SK-N-SH treated with all-trans-retinoic acid at 6 μM for 48 hours (cell line): ENCODE data around the gene AGAP1.

Experiments used
- ATAC-seq: fragments of 200-7000 bp; cut with Tn5 transposase; 3 replicates; pipeline ENCODE4 v1.9.1; 2020; ENCODE audit warnings: mild to moderate bottlenecking, moderate library complexity
- ARNTL ChIP-seq: fragments of 450-650 bp; formaldehyde crosslinking; IDR thresholded peaks from 2 replicates; pipeline ENCODE4 v1.5.0; 2020; ENCODE audit warnings: low read depth, mild to moderate bottlenecking, moderate library complexity, borderline replicate concordance
- BACH2 ChIP-seq: fragments of 250-450 bp; sonication (Bioruptor Pico); IDR thresholded peaks from 2 replicates; pipeline ENCODE4 v1.9.0; 2021; ENCODE audit warnings: mild to moderate bottlenecking, borderline replicate concordance
- CREB5 ChIP-seq: fragments of 250-450 bp; sonication (Bioruptor Pico); IDR thresholded peaks from 2 replicates; pipeline ENCODE4 v1.5.1; 2020; ENCODE audit warnings: low read depth, mild to moderate bottlenecking, moderate library complexity
- CSDC2 ChIP-seq: fragments of 250-450 bp; sonication (Bioruptor Pico); IDR thresholded peaks from 2 replicates; pipeline ENCODE4 v1.5.0; 2020; ENCODE audit warnings: mild to moderate bottlenecking, moderate library complexity
- CSRNP3 ChIP-seq: fragments of 250-450 bp; sonication (Bioruptor Pico); IDR thresholded peaks from 2 replicates; pipeline ENCODE4 v1.5.1; 2021; ENCODE audit warnings: mild to moderate bottlenecking, moderate library complexity
- ESRRG ChIP-seq: fragments of 250-450 bp; sonication (Bioruptor Pico); IDR thresholded peaks from 2 replicates; pipeline ENCODE4 v1.6.1; 2021; ENCODE audit warnings: mild to moderate bottlenecking
- GLIS3 ChIP-seq: fragments of 250-450 bp; sonication (Bioruptor Pico); IDR thresholded peaks from 2 replicates; pipeline ENCODE4 v1.5.0; 2020; ENCODE audit warnings: mild to moderate bottlenecking, moderate library complexity
- ISL1 ChIP-seq: fragments of 250-450 bp; sonication (Bioruptor Pico); IDR thresholded peaks from 2 replicates; pipeline ENCODE4 v2.1.2; 2022; ENCODE audit warnings: mild to moderate bottlenecking, moderate library complexity
- PATZ1 ChIP-seq: fragments of 250-450 bp; sonication (Bioruptor Pico); IDR thresholded peaks from 2 replicates; pipeline ENCODE4 v1.8.0; 2020; ENCODE audit warnings: mild to moderate bottlenecking, moderate library complexity, borderline replicate concordance
- PPARA ChIP-seq: fragments of 250-450 bp; sonication (Bioruptor Pico); IDR thresholded peaks from 2 replicates; pipeline ENCODE4 v1.5.0; 2020; ENCODE audit warnings: mild to moderate bottlenecking, borderline replicate concordance
- RARB ChIP-seq: fragments of 250-450 bp; sonication (Bioruptor Pico); IDR thresholded peaks from 2 replicates; pipeline ENCODE4 v1.8.0; 2021; ENCODE audit warnings: mild to moderate bottlenecking, moderate library complexity
- SNAI2 ChIP-seq: fragments of 250-450 bp; sonication (Bioruptor Pico); IDR thresholded peaks from 2 replicates; pipeline ENCODE4 v1.5.0; 2020; ENCODE audit warnings: mild to moderate bottlenecking, moderate library complexity
- TCF4 ChIP-seq: fragments of 250-450 bp; sonication (Bioruptor Pico); IDR thresholded peaks from 2 replicates; pipeline ENCODE4 v1.8.0; 2021; ENCODE audit warnings: mild to moderate bottlenecking, moderate library complexity, borderline replicate concordance
- TOX ChIP-seq: fragments of 250-450 bp; sonication (Bioruptor Pico); IDR thresholded peaks from 2 replicates; pipeline ENCODE4 v1.8.0; 2021; ENCODE audit warnings: mild to moderate bottlenecking, moderate library complexity, borderline replicate concordance
- TSHZ2 ChIP-seq: fragments of 250-450 bp; sonication (Bioruptor Pico); IDR thresholded peaks from 2 replicates; pipeline ENCODE4 v1.5.0; 2020; ENCODE audit warnings: mild to moderate bottlenecking, moderate library complexity
- ZC3H10 ChIP-seq: fragments of 250-450 bp; sonication (Bioruptor Pico); IDR thresholded peaks from 2 replicates; pipeline ENCODE4 v1.5.1; 2021; ENCODE audit warnings: mild to moderate bottlenecking, moderate library complexity
- ZFP3 ChIP-seq: fragments of 250-450 bp; sonication (Bioruptor Pico); IDR thresholded peaks from 2 replicates; pipeline ENCODE4 v1.5.0; 2020; ENCODE audit warnings: mild to moderate bottlenecking, moderate library complexity
- ZFP30 ChIP-seq: fragments of 450-650 bp; formaldehyde crosslinking; IDR thresholded peaks from 2 replicates; pipeline ENCODE4 v1.5.0; 2022; ENCODE audit warnings: mild to moderate bottlenecking, moderate library complexity
- ZNF565 ChIP-seq: fragments of 450-650 bp; formaldehyde crosslinking; conservative IDR thresholded peaks from 2 replicates; pipeline ENCODE4 v1.5.0; 2020; ENCODE audit warnings: low read depth, mild to moderate bottlenecking, moderate library complexity
- ZNF70 ChIP-seq: fragments of 450-650 bp; formaldehyde crosslinking; IDR thresholded peaks from 2 replicates; pipeline ENCODE4 v1.5.0; 2020; ENCODE audit warnings: mild to moderate bottlenecking, moderate library complexity
- ZNF8 ChIP-seq: fragments of 450-650 bp; formaldehyde crosslinking; IDR thresholded peaks from 2 replicates; pipeline ENCODE4 v1.5.0; 2020; ENCODE audit warnings: mild to moderate bottlenecking, moderate library complexity

AGAP1 gene

GRCh38 chr2:235934774-235935484 lies 441.1 kb downstream of the AGAP1 start (continued):
- no peak for TF ChIP-seq CSRNP3 (CRISPR knock-in tag)
- TF ChIP-seq CREB5: no peak
- TF ChIP-seq CSDC2 (CRISPR knock-in tag): no peak
- no peak for TF ChIP-seq ZFP30 (CRISPR knock-in tag)
- TF ChIP-seq RARB: no peak

GRCh38 chr2:235935773-235936172 lies 441.9 kb downstream of the AGAP1 start:
- TF ChIP-seq PATZ1 (CRISPR knock-in tag) (no peak), CSDC2 (CRISPR knock-in tag) (no peak), CSRNP3 (CRISPR knock-in tag) (no peak), ZFP3 (no peak), ARNTL (CRISPR knock-in tag) (no peak), ESRRG (CRISPR knock-in tag) (no peak), TCF4 (CRISPR knock-in tag) (no peak), BACH2 (CRISPR knock-in tag) (no peak), ZC3H10 (CRISPR knock-in tag) (no peak), ZNF565 (CRISPR knock-in tag) (no peak), PPARA (CRISPR knock-in tag) (no peak), SNAI2 (CRISPR knock-in tag) (no peak), ZNF70 (CRISPR knock-in tag) (no peak), TOX (CRISPR knock-in tag) (no peak), ISL1 (CRISPR knock-in tag) (no peak)
- no peak for ATAC-seq

- TF ChIP-seq ARNTL (CRISPR knock-in tag) (no peak), PPARA (CRISPR knock-in tag) (no peak), TOX (CRISPR knock-in tag) (no peak), ZNF8 (CRISPR knock-in tag) (no peak), ESRRG (CRISPR knock-in tag) (no peak), ZNF70 (CRISPR knock-in tag) (no peak), BACH2 (CRISPR knock-in tag) (no peak), SNAI2 (CRISPR knock-in tag) (no peak), TSHZ2 (CRISPR knock-in tag) (no peak), GLIS3 (CRISPR knock-in tag) (no peak), ZNF565 (CRISPR knock-in tag) (no peak), ZFP3 (no peak), ISL1 (CRISPR knock-in tag) (no peak), ZFP30 (CRISPR knock-in tag) (no peak), TCF4 (CRISPR knock-in tag) (no peak), CSRNP3 (CRISPR knock-in tag) (no peak), CREB5 (no peak), CSDC2 (CRISPR knock-in tag) (no peak), PATZ1 (CRISPR knock-in tag) (no peak)
- no peak for ATAC-seq
These were observed 442.6 kb downstream of the AGAP1 start for GRCh38 chr2:235936493-235936892.
